ENCODE data around the gene LRRFIP2.

GRCh38 chr3:37050282-37050681 is 124.1 kb downstream of the LRRFIP2 start:
- TF ChIP-seq CTCF (IDR thresholded peaks at IDR 0.05) (no peak), POLR2A (IDR thresholded peaks at IDR 0.05) (no peak)
